Cerebellar cortex (tissue), 1 donor: ENCODE data around the gene MEIS1.
"Not testable (repeated sequence)": the region's sequence is repeated elsewhere in the genome, so short reads cannot be mapped to it uniquely, and the experiment has no call there.

ENCODE experiments used
- DNase-seq: peaks from one replicate; pipeline ENCODE4 v3.0.0-alpha.2; 2015; ENCODE audit warnings: low spot score

Gene MEIS1

DNA sequence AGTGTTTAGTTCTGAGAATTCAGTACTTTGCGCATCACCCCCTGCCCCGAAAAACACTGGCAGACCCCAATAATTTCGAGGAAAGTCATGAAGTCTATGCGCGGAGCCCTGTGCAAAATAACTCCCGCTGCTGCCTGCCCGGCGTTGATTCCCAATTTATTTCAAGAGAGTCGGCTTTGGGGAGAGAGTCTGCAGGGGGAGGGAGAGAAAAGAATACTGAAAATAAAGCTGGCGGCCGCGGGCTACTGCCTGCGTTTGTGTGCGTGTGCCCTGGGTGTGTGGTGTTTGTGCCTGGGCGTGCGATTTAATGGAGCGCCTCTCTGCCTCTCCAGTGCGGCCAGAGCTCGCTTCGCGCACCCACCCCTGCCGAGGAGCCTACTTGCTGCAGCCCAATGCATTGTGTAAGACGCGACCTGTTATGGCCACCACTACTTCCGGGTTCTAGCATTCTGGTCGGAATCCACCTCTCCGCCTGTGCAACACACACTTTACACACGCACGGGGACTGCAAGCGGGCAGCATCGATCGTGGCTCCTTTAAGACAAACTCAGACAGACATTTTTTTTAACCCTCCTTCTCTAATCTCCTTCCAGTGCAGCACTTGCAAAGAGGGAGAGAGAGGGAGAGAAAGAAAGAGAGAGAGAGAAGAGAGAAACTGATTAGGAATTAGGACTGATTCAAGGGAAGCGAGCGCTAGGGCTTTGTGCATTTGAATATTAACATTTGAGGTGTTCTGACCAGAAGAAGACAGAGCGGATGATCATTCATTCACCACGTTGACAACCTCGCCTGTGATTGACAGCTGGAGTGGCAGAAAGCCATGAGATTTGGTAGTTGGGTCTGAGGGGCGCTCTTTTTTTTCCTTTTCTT, at the start of gene MEIS1:
MEIS1 (plus strand) TSS at position 447 of the 870 bp plus-strand sequence. CDS start 732 bp downstream, outside the sequence.
- peak; percentile 97 for DNase-seq

DNA sequence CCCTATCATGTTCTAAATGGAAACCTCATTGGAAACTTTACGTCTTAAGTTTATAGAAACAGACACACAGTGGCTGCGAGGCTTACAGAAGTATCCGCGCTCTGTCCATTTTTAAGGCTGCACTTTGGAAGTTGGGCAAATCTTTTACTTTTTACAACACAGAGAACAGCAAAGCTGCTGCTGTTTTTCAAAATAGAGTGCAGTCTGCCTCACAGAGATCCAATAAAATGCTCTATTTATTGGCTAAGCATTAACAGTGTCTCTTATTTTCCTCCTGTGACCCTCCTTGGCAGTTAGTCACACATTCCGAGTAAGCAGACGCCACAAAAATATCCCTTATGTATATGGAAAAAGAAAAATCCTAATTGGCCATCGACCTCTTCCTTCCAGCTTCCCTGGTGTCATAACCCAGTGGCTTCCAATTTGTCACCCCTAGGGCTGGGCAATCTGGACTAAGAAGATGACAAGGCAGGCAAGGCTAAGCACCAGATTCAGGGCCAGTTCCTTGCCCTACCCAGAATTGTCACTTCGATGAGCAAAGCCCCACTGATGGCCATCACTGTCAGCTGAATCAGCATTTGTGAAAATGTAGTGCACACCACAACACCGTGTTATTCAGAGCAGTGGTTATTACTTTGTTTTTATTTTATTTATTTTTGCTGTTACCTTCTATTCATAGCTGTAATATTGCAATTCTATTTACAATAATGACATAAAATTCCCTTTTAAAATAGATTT, 47.7 kb upstream of the MEIS1 start:
- no peak for DNase-seq

DNA sequence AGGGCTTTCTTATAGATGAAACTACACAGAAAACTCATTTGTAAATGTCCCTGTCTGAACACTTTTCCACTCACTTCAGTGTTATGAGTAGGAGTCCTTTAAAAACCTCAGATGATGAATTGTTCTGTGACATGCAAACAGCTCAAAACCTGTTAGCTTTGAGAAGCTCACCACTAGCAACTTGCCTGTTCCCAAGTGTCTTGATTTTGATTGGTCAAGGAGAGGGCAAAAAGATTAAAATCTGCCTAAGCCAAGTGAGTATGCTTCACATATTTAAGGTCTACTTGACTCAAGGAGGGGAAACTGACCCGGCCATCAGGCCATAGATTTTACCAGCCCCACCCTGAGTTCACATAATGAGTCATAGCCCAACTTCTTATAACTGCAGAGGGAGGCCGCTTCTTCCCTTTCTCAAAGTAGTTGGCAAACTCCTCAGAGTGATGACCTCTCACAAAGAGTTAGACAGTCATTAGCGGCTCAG, 45.2 kb upstream of the MEIS1 start:
- no peak for DNase-seq

DNA sequence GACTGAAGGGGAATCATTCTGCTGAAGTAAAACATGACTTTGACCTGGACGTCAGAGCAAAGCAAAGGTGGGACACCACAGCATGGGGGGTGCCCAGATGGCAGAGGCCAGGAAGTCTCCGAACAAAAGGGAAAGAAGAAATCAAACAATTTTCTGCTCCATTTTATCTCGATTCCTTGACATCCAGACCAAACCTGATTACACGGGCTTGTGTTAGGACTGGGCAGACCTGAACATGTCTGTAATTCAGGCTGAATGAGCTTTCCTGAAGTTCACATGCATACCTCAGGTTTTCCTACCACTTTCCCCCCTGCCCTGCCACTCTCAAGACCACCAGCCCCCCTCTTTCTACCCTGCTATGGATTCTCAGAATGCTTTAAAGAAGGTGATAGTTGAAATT, 44.8 kb upstream of the MEIS1 start:
- no peak for DNase-seq

DNA sequence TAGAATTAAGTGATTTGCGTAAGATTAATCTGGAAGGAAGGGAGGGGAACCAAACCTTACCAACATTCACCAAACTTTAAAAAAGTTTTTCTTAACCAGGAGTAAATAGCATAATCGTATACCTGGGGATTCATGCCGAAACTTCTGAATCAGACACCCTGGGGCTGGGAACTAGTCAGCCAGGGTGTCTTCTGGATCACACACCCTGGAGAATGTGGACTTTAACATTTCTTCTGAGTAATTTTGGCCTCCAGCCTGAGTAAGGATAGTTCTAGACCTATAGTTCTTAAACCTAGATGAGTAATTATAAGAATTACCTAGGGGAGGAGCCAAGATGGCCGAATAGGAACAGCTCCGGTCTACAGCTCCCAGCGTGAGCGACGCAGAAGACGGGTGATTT, 44.1 kb upstream of the MEIS1 start:
- no peak for DNase-seq

DNA sequence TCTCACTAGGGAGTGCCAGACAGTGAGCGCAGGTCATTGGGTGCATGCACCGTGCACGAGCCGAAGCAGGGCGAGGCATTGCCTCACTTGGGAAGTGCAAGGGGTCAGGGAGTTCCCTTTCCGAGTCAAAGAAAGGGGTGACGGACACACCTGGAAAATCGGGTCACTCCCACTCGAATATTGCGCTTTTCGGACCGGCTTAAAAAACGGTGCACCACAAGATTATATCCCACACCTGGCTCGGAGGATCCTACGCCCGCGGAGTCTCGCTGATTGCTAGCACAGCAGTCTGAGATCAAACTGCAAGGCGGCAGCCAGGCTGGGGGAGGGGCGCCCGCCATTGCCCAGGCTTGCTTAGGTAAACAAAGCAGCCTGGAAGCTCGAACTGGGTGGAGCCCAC, 43.7 kb upstream of the MEIS1 start:
- DNase-seq = not testable (repeated sequence)

DNA sequence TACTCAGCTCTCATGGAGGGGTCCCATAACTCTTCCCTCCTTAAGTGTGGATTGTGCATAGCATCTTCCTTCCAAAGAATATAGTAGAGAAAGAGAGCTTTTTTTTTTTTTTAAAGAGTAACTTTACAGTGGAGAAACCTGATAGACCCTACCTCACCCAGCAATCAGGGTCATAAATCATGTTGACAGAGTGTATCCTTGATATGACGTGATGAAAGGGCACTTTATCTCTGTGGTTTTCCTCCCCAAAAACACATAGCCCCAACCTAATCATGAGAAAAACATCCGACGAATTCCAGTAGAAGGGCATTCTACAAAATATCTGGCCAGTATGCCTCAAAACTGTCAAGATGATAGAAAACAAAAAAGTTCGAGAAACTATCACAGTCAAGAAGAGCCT, 29.5 kb upstream of the MEIS1 start:
- DNase-seq = no peak

DNA sequence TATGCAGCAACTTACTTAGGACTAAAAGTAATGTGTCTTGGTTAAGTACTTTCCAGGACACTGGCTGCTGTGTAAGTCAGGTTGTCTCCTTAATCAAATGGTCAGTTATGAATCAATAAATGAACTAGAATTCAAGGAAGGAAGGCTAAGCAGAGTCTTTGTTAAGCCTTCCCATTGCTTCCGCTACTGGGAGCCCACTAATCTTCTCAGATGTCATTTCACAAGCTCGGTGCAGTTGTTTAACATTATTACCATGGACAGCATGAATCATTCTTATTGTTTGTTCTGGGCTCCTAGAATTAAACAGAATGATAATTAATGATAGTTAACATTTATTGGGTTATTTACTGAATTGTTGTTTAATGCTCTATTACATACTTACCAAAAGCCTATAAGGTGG, 26.0 kb upstream of the MEIS1 start:
- DNase-seq = no peak

DNA sequence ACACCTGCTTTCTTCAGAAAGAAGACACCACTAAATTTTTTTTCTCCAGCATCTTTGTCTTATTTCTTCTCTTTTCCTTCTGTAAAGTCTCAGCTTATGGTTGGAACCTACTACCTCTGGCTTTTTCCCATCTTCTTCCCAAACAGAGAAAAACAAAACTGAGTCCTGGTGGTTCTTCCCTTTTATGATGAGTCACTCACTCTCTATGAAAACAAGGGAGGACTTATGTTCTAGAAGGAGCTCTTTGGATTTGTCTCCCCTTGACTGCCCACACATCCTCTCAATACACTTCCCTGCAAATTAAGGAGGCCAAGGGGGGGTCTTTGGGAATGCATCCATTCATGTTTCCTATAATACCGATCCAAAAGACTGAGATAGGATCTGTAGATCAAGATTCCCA, 22.1 kb upstream of the MEIS1 start:
- no peak for DNase-seq

DNA sequence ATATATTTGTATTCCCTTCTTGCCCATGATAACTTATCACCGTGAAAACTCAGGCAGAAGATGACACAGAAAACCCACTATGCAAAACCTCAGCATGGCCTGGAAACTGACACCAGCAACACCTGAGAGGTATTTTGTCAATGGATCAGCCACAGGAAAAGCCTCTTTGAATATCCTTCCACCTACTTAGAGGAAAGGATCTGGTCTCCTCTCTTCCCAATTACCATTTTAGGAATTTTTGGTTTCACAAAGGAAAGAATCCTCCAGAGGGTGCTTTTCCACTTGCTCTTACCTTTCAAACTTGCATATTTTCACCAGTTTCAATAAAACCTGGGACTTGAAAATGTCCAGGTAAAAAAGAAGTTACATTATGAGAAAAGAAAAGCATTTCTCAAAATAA, 20.0 kb upstream of the MEIS1 start:
- no peak for DNase-seq

DNA sequence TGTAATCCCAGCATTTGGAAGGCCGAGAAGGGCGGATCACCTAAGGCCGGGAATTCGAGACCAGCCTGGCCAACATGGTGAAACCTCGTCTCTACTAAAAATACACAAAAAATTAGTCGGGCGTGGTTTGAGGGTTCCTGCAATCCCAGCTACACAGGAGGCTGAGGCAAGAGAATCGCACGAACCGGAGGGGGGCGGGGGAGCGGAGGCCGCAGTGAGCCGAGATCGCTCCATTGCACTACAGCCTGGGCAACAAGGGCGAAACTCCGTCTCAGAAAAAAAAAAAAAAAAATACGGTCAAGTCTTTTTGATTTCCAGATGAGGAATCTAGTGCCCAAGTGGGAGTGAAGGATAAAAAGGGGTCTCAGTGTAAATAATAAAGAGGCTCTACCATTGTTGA, 16.5 kb upstream of the MEIS1 start:
- no peak for DNase-seq

DNA sequence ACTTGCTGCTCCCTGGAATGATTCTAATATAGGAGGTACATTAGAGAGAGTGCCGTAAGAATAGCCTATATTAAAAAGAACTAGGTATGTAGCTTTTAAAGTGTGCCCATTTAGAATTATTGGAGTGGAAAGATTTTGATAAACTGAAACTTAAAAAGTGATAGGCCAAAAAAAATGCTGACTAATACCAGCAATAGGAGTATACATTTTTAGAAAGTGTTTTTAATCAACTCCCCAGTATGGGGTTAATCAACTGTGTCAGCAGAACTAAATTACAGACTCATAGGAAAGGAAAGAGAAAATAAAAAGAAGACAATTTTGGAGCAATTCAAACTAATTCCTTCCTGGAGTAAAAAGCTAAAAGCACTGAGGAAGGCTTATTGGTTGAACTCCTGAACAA, 13.3 kb upstream of the MEIS1 start:
- DNase-seq = no peak

DNA sequence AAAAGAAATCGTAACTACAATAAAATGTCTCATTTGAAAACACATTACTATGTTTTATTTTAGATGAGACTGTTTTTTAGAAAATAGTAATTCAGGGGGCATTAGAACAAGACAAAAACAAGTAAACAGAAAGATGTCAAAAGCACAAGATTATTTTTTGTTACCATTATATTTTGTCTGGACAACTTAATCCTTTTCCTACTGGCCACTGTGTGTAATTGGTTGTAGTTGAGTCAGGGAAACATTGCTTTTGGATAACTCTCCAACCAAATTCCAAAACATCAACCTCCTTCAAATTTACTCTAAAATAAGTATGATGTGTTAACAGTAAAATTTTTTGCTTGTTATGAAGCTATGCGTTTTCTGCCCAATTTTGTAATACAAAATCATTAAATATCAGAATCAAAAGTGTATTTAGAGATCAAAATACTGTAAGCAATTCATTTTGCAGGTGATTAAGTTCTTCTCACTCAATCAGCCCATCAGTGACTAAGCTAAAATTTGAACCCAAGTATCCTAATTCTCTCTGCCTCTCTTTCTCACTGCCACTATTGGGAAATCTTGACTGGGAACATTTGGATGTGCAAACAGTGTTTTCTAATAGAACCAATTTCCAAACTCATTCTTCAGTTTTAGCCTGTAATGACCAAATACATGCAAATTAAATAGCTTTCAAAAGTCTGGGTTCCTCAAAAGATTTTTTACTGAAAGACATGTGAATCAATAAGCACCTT, 11.4 kb upstream of the MEIS1 start:
- DNase-seq = no peak

DNA sequence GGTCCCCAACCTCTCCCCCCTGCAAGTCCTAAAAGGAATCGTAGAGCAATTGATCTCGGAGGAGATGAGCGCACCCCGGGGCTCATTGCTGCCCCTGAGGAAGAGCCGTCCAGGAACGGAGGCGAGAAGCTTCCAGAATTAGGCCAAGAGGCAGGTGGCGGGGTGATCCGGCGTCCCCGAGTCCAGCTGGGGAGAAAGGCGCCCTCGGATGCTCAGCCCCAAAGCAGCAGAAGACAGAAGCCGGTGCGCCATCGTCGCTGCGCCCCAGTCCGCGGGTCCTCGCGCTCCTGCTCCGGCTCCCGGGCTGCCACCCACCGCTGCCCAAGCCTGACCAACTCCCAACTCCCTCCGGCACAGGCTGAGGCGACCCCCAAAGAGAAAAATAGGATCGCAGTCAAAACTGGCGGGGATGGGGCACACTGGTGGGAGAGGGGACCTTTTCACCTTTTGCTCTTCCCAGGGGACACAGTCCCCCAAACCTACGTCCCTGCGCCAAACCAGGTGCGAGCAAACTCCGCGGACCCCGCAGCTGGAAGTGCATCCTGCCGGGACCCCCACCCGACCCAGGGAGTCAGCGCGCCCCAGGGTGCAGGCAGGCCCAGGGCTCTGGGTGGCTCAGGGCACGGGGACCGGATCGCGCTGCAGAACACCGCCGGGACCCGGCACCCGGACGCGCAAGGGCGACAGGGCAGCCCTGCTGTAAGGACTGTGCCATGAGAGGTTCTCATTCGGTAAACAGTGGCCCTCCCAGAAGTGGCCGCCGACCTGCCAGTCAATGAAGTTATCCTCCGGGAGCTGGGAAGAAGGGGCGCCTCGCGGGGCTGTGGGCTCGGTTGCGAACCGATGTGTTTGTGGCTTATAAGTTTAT, 8.4 kb upstream of the MEIS1 start:
- peak; percentile 33 for DNase-seq

DNA sequence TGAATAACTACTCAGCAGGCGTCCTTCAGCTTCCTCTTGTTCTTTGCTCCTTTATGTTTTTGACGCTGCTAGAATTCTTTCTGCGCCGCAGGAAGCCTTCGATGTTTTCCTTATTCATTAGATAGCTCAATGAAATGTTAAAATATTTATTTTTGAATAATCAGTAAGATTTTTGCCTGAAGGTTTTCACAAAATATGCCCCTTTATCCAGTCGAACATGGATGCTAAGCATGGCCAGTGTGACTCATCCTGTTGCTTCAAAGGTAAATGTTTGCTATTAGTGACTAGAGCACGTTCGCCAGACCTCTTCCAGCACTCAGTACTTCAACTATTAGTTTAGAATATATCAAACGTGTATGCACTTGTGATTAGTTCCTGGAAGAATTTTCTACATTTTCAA, 7.6 kb upstream of the MEIS1 start:
- DNase-seq = peak; percentile 18

DNA sequence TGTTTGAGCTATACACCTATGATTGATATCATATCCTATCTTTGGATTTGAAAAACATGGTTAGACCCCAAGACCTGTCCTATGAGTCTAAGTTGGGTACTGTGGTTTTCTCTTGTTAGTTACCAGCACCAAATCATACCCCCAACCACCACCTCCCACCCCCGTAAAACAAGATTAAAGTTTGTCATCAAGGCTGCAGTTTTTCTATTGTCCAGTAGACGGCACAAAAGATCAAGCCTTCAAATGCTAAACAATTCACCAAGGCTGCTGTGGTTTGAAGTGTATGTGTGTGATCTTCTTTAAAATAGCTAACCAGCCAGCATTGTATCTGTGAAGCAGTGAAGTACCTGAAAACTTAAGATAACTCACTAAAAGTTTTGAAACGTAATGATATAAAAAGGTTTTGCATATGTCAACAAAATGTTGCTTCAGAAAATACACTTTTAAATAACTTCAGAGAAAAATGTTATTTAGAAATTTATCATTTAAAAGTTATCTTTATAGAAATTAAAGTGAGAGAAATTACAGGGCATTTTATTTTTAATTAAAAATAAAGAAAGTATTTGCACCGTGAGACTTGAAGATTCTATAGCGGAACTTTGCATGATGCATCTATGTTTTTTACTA, 5.8 kb upstream of the MEIS1 start:
- DNase-seq = peak; percentile 83

DNA sequence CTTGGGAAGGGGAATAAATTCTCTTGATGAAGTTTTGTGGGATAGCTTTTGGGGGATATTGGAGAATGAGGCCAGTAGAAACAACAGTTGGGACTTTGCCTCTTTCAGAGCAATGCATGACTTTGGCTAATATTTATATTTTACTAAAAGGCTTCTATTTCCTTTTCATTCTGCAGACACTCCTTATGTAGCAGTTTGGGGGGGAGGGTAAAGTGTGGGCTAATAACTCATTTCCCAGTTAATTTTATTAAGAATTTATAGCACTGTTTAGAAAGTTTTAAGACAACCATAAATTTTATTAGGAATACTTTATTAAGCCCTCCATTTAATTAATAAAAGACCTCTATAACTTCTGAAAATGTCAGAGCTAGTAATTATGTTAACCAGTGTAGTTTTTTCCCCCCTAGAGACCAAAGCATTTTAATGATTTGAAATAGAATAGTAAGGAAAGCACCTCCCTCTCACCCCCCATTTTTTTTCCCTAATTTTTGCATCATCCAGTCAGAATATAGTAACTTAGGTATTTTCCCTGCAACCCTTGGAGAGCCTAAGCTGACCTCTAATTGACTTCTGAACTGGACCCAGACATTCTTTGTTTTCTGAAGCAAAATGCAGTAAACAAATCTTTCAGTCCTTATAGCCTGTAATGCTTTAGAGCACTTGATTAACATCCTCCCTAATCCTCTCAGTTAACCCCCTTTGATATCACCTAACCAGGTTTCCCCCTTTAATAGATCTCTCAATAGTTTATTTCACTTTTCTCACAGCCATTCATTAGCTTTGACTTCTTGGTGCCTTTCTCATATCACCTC, 5.0 kb upstream of the MEIS1 start:
- DNase-seq = no peak

DNA sequence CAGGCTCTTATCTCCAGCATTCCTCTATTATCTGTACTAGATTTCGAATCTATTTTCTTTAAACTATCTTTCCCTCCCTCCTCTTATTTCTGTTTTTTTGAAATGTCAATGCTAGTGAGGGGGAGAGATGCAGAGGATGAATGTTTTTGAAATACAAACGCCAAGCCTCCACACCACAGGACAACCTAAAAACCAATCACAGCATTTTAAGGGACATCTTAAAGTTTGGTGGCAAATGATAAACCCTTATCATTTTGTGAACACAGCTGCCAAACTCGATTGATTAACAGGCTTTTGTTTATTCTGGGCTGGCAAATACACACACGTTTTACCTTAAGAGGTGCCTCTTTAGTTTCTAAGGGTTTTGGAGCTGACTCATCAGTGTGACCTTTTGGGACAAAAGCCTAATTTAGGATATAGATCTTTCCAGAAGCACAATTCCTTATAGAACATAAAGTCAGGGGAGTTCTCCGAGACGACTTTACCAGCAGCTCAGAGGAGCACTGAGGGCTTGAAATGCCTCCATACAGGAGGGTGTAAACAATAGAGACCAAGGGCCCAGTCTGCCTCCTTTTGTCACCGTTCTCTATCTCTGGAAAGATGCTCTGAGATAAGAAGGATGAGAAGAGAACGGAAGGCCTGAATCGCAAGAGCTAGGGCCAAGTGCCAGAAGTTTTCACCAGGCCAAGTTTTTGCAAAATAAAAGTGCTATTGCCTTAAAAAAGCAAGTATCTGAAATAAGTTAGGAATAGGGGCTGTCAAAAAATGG, 4.2 kb upstream of the MEIS1 start:
- no peak for DNase-seq

DNA sequence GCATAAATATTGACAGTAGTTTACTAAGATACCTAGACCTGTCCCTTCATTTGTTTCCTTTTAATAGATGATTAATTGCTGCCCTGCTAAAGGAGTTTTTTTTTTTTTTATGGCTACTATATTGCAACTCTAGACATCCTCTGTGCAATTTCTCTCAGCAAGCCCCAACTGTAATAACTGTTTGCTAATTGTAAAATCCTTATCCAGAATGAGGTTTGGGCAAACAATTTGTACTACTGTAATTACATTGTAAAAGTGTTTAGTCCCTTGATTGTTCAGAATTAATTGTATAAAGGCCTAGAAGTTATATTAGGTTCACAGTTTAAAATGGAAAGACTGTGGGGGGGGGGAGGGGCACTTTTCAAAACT, 3.7 kb upstream of the MEIS1 start:
- DNase-seq = no peak
